GM12878 (cell line): ENCODE data around the gene BIRC6.

ENCODE experiments used
- BACH1 ChIP-seq: fragments of 450-650 bp; IDR thresholded peaks from 2 replicates; pipeline ENCODE4 v1.6.1; 2017; ENCODE audit warnings: mild to moderate bottlenecking, borderline replicate concordance
- CBFB ChIP-seq: IDR thresholded peaks from 2 replicates; pipeline ENCODE4 v1.6.1; 2016; ENCODE audit warnings: antibody characterized with exemption, low read depth
- CHD2 ChIP-seq: IDR thresholded peaks from 2 replicates; pipeline ENCODE4 v1.6.1; 2011; ENCODE audit warnings: low read depth, low read length, improper control_type of control experiment, borderline replicate concordance
- CTCF ChIP-seq, 3 experiments: IDR thresholded peaks in 2 of 3; conservative IDR thresholded peaks in 1 of 3; 2 replicates each; pipeline ENCODE4 v1.5.1; 2011; ENCODE audit warnings: low read depth in 3 of 3, low read length in 3 of 3, mild to moderate bottlenecking in 3 of 3, control low read depth in 2 of 3, moderate library complexity in 2 of 3, inconsistent platforms in 1 of 3, mixed read lengths in 1 of 3; ENCODE audit not compliant: control insufficient read depth in 2 of 3, insufficient read depth in 1 of 3; ENCODE audit errors: extremely low read depth in 1 of 3
- DPF2 ChIP-seq: fragments of 450-650 bp; IDR thresholded peaks from 2 replicates; pipeline ENCODE4 v1.6.1; 2017; ENCODE audit warnings: mild to moderate bottlenecking
- NFYB ChIP-seq: IDR thresholded peaks from 2 replicates; pipeline ENCODE4 v1.6.1; 2011; ENCODE audit warnings: low read depth, mild to moderate bottlenecking, low read length, improper control_type of control experiment, moderate library complexity; ENCODE audit not compliant: insufficient read depth
- POLR2AphosphoS5 ChIP-seq: IDR thresholded peaks from 2 replicates; pipeline ENCODE4 v1.6.1; 2011; ENCODE audit warnings: mild to moderate bottlenecking, low read length, inconsistent platforms
- RCOR1 ChIP-seq: conservative IDR thresholded peaks from 2 replicates; pipeline ENCODE4 v1.6.1; 2012; ENCODE audit warnings: low read depth, low read length, improper control_type of control experiment
- RFX5 ChIP-seq: IDR thresholded peaks from 2 replicates; pipeline ENCODE4 v1.6.1; 2011; ENCODE audit warnings: low read depth, low read length, improper control_type of control experiment
- SP1 ChIP-seq: IDR thresholded peaks from one replicate; pipeline ENCODE4 v1.6.1; 2011; ENCODE audit warnings: low read depth, low read length

- TF ChIP-seq CHD2 (no peak), DPF2 (no peak), POLR2AphosphoS5 (no peak), CTCF (IDR thresholded peaks at IDR 0.05 in 2 of 3, conservative IDR thresholded peaks at IDR 0.05 in 1 of 3; ENCODE audit: control insufficient read depth in 2 of 3, extremely low read depth in 1 of 3, insufficient read depth in 1 of 3, low read depth in 3 of 3, low read length in 3 of 3) (no peak), RCOR1 (no peak), RFX5 (no peak), SP1 (no peak), NFYB (no peak), CBFB (no peak), BACH1 (no peak)
These were observed 165.9 kb downstream of the BIRC6 start for GRCh38 chr2:32522770-32523169.
